HepG2 (cell line): ENCODE measurements around the gene KCNQ1OT1. TPM values are rescaled to one million over a fixed set of nuclear protein-coding genes. Genes with fewer than 3 reads are reported as not detected.

Experiments
- ATAC-seq: fragments of 200-7000 bp; cut with Tn5 transposase; 3 replicates; pipeline ENCODE4 v1.9.1; 2020; ENCODE audit warnings: mild to moderate bottlenecking, moderate library complexity
- BruUV-seq: library from RNA; stranded (reverse); fragments of 400-500 nt; replicated peaks from 2 replicates; lab custom pipeline; 2021; lab: Mats Ljungman, UMichigan
- CTCF ChIA-PET: fragments of 300-600 bp; formaldehyde crosslinking; extraction: SDS; loops from one replicate; lab custom pipeline; 2021; ENCODE audit warnings: low total read pairs, inconsistent platforms, low intra/inter-chr PET ratio; lab: Yijun Ruan, JAX
- POLR2A ChIA-PET: fragments of 350-600 bp; sonication (Branson Sonifier 250); formaldehyde crosslinking; loops from one replicate; lab custom pipeline; 2020; ENCODE audit warnings: antibody characterized with exemption, inconsistent platforms; lab: Yijun Ruan, JAX
- DNase-seq: peaks from one replicate; pipeline ENCODE4 v3.0.0-alpha.2; 2015; ENCODE audit warnings: low spot score
- FAIRE-seq: peaks from 3 replicates; lab custom pipeline; 2011; peaks lifted over from hg19 to GRCh38; lab: Jason Lieb, UNC
- H2AFZ ChIP-seq: one replicate; pipeline ENCODE4 v1.6.1; 2011; ENCODE audit warnings: low read length, inconsistent platforms
- H3K27ac ChIP-seq: fragments of 300-600 bp; 3 replicates; pipeline ENCODE4 v1.8.0; 2011; ENCODE audit warnings: mixed run types, mild to moderate bottlenecking, mixed read lengths, low read length, inconsistent platforms; ENCODE audit not compliant: insufficient read depth; ENCODE audit errors: extremely low read length
- H3K27me3 ChIP-seq, 2 experiments: fragments of 200-600 bp in 1 of 2; 2 replicates in 1 of 2; 3 replicates in 1 of 2; pipeline versions ENCODE4 v1.6.0 to v1.8.0; 2011; ENCODE audit warnings: low read length in 2 of 2, mild to moderate bottlenecking in 2 of 2, moderate library complexity in 2 of 2, inconsistent platforms in 1 of 2; ENCODE audit not compliant: insufficient read depth in 2 of 2, control insufficient read depth in 1 of 2
- H3K36me3 ChIP-seq, 2 experiments: fragments of 200-600 bp in 1 of 2; replicated peaks in 1 of 2; 2 replicates in 1 of 2; 3 replicates in 1 of 2; pipeline versions ENCODE4 v1.5.1 to v1.8.0; 2011; ENCODE audit warnings: low read length in 2 of 2, inconsistent platforms in 1 of 2; ENCODE audit not compliant: insufficient read depth in 2 of 2, control insufficient read depth in 1 of 2
- H3K4me1 ChIP-seq: 2 replicates; pipeline ENCODE4 v1.5.1; 2012; ENCODE audit warnings: low read length, inconsistent platforms; ENCODE audit not compliant: insufficient read depth
- H3K4me2 ChIP-seq: 2 replicates; pipeline ENCODE4 v1.6.0; 2011; ENCODE audit warnings: low read depth, low read length, inconsistent platforms
- H3K4me3 ChIP-seq, 3 experiments: fragments of 200-600 bp in 1 of 3; sonication (generic), shearing (Covaris generic) in 1 of 3; replicated peaks in 1 of 3; 2 replicates each; pipeline ENCODE4 v1.5.1; 2011 to 2016; ENCODE audit warnings: low read length in 3 of 3, inconsistent platforms in 2 of 3, low read depth in 2 of 3, mild to moderate bottlenecking in 2 of 3, control low read depth in 1 of 3, mixed read lengths in 1 of 3; ENCODE audit not compliant: insufficient read depth in 1 of 3
- H3K79me2 ChIP-seq: one replicate; pipeline ENCODE4 v1.6.1; 2011; ENCODE audit warnings: low read length, inconsistent platforms; ENCODE audit not compliant: insufficient read depth
- H3K9ac ChIP-seq: 2 replicates; pipeline ENCODE4 v1.6.0; 2011; ENCODE audit warnings: mild to moderate bottlenecking, low read depth, low read length, inconsistent platforms; ENCODE audit not compliant: insufficient read depth
- H3K9me3 ChIP-seq: 2 replicates; pipeline ENCODE4 v1.5.1; 2012; ENCODE audit warnings: mild to moderate bottlenecking, low read length
- H4K20me1 ChIP-seq: 2 replicates; pipeline ENCODE4 v1.6.0; 2011; ENCODE audit warnings: inconsistent platforms, mild to moderate bottlenecking, low read length, moderate library complexity; ENCODE audit not compliant: insufficient read depth
- ADNP ChIP-seq: sonication (generic); formaldehyde crosslinking; IDR thresholded peaks from 2 replicates; pipeline ENCODE4 v1.4.0; 2020; ENCODE audit warnings: missing genetic modification reagents
- CHD2 ChIP-seq: IDR thresholded peaks from 2 replicates; pipeline ENCODE4 v1.6.1; 2011; ENCODE audit warnings: low read depth, low read length, improper control_type of control experiment
- NONO ChIP-seq, 2 experiments: fragments of 450-650 bp in 1 of 2; sonication (generic) in 1 of 2; formaldehyde crosslinking in 1 of 2; IDR thresholded peaks in 1 of 2; conservative IDR thresholded peaks in 1 of 2; 2 replicates each; pipeline versions ENCODE4 v1.6.1 to v1.8.0; 2017 to 2022; ENCODE audit warnings: mild to moderate bottlenecking in 1 of 2, missing genetic modification reagents in 1 of 2, moderate library complexity in 1 of 2
- PAF1 ChIP-seq: IDR thresholded peaks from 2 replicates; pipeline ENCODE4 v1.6.1; 2016; ENCODE audit warnings: missing genetic modification reagents, missing compliant biosample characterization
- PAWR ChIP-seq: sonication (generic); formaldehyde crosslinking; IDR thresholded peaks from 2 replicates; pipeline ENCODE4 v1.4.0; 2020; ENCODE audit warnings: missing genetic modification reagents, mild to moderate bottlenecking, borderline replicate concordance
- POLR2AphosphoS5 ChIP-seq: IDR thresholded peaks from 2 replicates; pipeline ENCODE4 v1.6.1; 2012; ENCODE audit warnings: low read depth, low read length
- POLR2G ChIP-seq: fragments of 200-400 bp; formaldehyde crosslinking; IDR thresholded peaks from 2 replicates; pipeline ENCODE4 v1.6.1; 2018; ENCODE audit warnings: mild to moderate bottlenecking, low read depth, low read length, moderate library complexity
- TBX2 ChIP-seq: sonication (generic); formaldehyde crosslinking; IDR thresholded peaks from 2 replicates; pipeline ENCODE4 v1.5.0; 2020; ENCODE audit warnings: missing genetic modification reagents, mild to moderate bottlenecking, borderline replicate concordance
- ZFX ChIP-seq: sonication (generic); formaldehyde crosslinking; IDR thresholded peaks from 2 replicates; pipeline ENCODE4 v1.4.0; 2020; ENCODE audit warnings: mild to moderate bottlenecking, low read depth, missing genetic modification reagents, moderate library complexity
- ZNF138 ChIP-seq: sonication (generic); formaldehyde crosslinking; IDR thresholded peaks from 2 replicates; pipeline ENCODE4 v1.5.0; 2020; ENCODE audit warnings: mild to moderate bottlenecking, low read depth, missing genetic modification reagents
- WGBS: methylation state at CpG from one replicate; pipeline ENCODE4 v1.1.6; 2017; ENCODE audit warnings: low lambda C conversion rate; 5-methylcytosine and 5-hydroxymethylcytosine counted together
- in situ Hi-C: cut with HindIII; loops from 2 replicates; pipeline ENCODE4 v1.10.0; 2017; ENCODE audit warnings: low pct_unique_long_range_greater_than_20kb; ENCODE audit not compliant: extremely low pct_ligation_motif_present
- intact Hi-C: fragments of 100-400 bp; cut with micrococcal nuclease; formaldehyde crosslinking; loops from one replicate; pipeline ENCODE4 v1.10.0; 2022; ENCODE audit not compliant: unreplicated experiment
- polyA plus RNA-seq, 8 experiments: library from polyadenylated mRNA; depleted of rRNA in 3 of 8; stranded (reverse) in 7 of 8; unstranded in 1 of 8; fragments of >200 nt; fragmentation: Illumina TruSeq in 4 of 8; extraction: Trizol in 4 of 8; gene quantifications; 2 replicates each; pipeline versions ENCODE4 v1.2.1 to v1.2.3, GENCODE V29; 2011 to 2016; ENCODE audit warnings: low read depth in 4 of 8, missing spikeins in 1 of 8, mixed read lengths in 1 of 8; ENCODE audit not compliant: insufficient read depth in 1 of 8
- total RNA-seq, 5 experiments: library from RNA; depleted of rRNA; stranded (reverse); fragments of >200 nt; fragmentation: Illumina TruSeq; extraction: Trizol; gene quantifications; 2 replicates each; pipeline ENCODE4 v1.2.3, GENCODE V29; 2016; ENCODE audit warnings: low read depth in 1 of 5
- TF ChIP-seq, protein P1 (sequence below): sonication (generic); formaldehyde crosslinking; IDR thresholded peaks from 2 replicates; pipeline ENCODE4 v1.8.0; 2022; ENCODE audit warnings: missing genetic modification reagents, mild to moderate bottlenecking, borderline replicate concordance
- TF ChIP-seq, protein P2 (sequence below): sonication (generic); formaldehyde crosslinking; IDR thresholded peaks from 2 replicates; pipeline ENCODE4 v1.5.0; 2020; ENCODE audit warnings: missing genetic modification reagents
- TF ChIP-seq, protein P3 (sequence below): sonication (generic); formaldehyde crosslinking; IDR thresholded peaks from 2 replicates; pipeline ENCODE4 v1.5.1; 2020; ENCODE audit warnings: missing genetic modification reagents, mild to moderate bottlenecking, borderline replicate concordance

KCNQ1OT1 gene
- total and polyA plus RNA-seq, 2 of the 13 experiments (the other 11 are each of a cell fraction or from before 2014, with no cell fraction given), result 1.3 to 18.9 TPM

DNA sequence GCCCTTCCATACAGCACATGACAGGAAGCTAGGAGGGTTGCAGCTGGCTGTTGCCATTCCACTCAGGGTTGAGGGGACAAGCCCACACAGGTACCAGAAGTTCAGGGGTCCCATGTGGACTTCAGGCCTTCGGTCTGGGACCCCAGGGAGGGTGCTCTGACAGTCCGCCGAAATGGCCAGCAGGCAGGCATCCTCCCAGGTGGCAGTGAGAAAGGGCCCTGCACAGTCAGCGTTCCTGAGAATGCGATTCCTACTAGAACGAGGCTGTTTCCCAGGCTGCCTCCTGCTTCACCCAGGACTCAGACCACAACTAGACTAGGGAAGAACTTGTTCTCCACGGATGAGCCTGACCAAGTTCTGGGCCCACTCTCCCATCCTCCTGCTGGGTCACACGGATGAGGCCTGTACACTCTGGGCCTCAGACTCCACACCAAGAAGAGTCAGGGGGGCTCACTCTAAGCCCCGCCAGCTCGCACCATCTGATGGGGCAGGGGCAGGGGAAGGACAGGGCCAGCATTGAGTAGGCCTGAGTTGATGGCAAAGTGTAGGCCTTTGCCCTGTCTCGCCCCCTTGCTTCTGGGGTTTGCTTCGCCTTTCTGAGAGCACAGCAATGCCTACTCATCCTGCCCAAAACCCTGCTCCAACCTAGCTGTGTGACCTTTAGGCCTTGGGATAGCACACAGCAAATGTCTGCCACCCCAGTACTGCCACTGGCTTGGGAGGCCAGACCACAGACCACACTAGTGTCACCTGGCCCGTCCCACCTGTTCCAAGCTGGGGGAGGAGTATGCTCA is 14.0 kb downstream of the KCNQ1OT1 start (continued):
- TF ChIP-seq PAWR (CRISPR knock-in tag), result no peak
- TF ChIP-seq, protein P1, sequence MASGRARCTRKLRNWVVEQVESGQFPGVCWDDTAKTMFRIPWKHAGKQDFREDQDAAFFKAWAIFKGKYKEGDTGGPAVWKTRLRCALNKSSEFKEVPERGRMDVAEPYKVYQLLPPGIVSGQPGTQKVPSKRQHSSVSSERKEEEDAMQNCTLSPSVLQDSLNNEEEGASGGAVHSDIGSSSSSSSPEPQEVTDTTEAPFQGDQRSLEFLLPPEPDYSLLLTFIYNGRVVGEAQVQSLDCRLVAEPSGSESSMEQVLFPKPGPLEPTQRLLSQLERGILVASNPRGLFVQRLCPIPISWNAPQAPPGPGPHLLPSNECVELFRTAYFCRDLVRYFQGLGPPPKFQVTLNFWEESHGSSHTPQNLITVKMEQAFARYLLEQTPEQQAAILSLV (CRISPR knock-in tag), result no peak
- TF ChIP-seq, protein P2, sequence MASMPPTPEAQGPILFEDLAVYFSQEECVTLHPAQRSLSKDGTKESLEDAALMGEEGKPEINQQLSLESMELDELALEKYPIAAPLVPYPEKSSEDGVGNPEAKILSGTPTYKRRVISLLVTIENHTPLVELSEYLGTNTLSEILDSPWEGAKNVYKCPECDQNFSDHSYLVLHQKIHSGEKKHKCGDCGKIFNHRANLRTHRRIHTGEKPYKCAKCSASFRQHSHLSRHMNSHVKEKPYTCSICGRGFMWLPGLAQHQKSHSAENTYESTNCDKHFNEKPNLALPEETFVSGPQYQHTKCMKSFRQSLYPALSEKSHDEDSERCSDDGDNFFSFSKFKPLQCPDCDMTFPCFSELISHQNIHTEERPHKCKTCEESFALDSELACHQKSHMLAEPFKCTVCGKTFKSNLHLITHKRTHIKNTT (CRISPR knock-in tag), result no peak
- peak; percentile 18 for TF ChIP-seq POLR2AphosphoS5
- TF ChIP-seq NONO (IDR thresholded peaks at IDR 0.05), result no peak
- TF ChIP-seq NONO (CRISPR knock-in tag; conservative IDR thresholded peaks at IDR 0.05), result 0 out of 2 replicates have a peak, but pooled peaks have one; percentile 5
- TF ChIP-seq PAF1 (CRISPR knock-in tag), result 0 out of 2 replicates have a peak, but pooled peaks have one; percentile 21
- peak; percentile 39; the same call in 1 of the 2 replicates for TF ChIP-seq ZFX (CRISPR knock-in tag)
- TF ChIP-seq, all 625 proteins: peak for 7

DNA sequence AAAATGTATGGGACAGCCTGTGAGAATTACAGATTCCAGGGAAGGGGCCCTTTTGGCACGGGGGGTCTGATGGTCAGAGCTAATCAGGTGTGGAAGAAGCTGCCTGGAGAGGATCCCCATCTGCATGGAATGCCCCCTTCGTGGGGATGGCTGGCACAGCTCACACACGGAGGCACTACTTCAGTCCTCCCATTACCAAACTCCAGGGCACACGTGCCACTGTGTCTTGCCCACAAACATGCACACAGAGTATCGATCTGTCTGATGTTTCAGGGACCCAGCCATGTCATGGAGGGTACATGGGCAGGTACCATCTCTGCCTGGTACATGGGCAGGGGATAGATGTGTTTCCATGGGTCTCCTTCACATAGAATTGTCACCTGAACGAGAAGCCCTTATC is 14.7 kb downstream of the KCNQ1OT1 start:
- DNase-seq, result no peak
- Histone ChIP-seq H3K4me3 (no peak overlapping the region), H2AFZ (no peak overlapping the region), H3K4me2 (no peak overlapping the region), H3K27ac (no peak overlapping the region), H3K36me3 (peaks cover 56 to 92% of the 10 kb centered on the region in 2 experiments), H3K27me3 (no peaks in the 10 kb centered on the region), H3K9ac (no peak overlapping the region), H3K4me1 (peaks cover 95% of the 10 kb centered on the region), H4K20me1 (peaks cover 100% of the 10 kb centered on the region), H3K79me2 (peaks cover 100% of the 10 kb centered on the region), H3K9me3 (no peaks in the 10 kb centered on the region)
- no TSS peak for BruUV-seq
- no peak for FAIRE-seq
- WGBS, result 98% methylated on average over 5 of the region's 6 CpGs
- in situ Hi-C loops, result no loop called here
- CTCF ChIA-PET, result no interaction called here
- POLR2A ChIA-PET, result interaction anchor here (1.7 kb wide), 1 partner anchor 16 kb away, joined by 5 read pairs; no protein-coding TSS in a partner anchor
- ATAC-seq, result no peak
- intact Hi-C loops, result no loop called here
- TF ChIP-seq ADNP (CRISPR knock-in tag) (no peak), ZNF138 (CRISPR knock-in tag) (no peak), TBX2 (CRISPR knock-in tag) (no peak), CHD2 (no peak), POLR2G (peak; percentile 21; the same call in 1 of the 2 replicates)
- TF ChIP-seq, protein P3, sequence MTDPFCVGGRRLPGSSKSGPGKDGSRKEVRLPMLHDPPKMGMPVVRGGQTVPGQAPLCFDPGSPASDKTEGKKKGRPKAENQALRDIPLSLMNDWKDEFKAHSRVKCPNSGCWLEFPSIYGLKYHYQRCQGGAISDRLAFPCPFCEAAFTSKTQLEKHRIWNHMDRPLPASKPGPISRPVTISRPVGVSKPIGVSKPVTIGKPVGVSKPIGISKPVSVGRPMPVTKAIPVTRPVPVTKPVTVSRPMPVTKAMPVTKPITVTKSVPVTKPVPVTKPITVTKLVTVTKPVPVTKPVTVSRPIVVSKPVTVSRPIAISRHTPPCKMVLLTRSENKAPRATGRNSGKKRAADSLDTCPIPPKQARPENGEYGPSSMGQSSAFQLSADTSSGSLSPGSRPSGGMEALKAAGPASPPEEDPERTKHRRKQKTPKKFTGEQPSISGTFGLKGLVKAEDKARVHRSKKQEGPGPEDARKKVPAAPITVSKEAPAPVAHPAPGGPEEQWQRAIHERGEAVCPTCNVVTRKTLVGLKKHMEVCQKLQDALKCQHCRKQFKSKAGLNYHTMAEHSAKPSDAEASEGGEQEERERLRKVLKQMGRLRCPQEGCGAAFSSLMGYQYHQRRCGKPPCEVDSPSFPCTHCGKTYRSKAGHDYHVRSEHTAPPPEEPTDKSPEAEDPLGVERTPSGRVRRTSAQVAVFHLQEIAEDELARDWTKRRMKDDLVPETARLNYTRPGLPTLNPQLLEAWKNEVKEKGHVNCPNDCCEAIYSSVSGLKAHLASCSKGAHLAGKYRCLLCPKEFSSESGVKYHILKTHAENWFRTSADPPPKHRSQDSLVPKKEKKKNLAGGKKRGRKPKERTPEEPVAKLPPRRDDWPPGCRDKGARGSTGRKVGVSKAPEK, result no peak
